NCI-H128 (cell line): ENCODE data around the gene TCF23.

Experiments used
- DNase-seq: peaks from one replicate; lab custom pipeline; 2025; ENCODE audit not compliant: unreplicated experiment; lab: John Stamatoyannopoulos, UW

The TCF23 gene

DNA sequence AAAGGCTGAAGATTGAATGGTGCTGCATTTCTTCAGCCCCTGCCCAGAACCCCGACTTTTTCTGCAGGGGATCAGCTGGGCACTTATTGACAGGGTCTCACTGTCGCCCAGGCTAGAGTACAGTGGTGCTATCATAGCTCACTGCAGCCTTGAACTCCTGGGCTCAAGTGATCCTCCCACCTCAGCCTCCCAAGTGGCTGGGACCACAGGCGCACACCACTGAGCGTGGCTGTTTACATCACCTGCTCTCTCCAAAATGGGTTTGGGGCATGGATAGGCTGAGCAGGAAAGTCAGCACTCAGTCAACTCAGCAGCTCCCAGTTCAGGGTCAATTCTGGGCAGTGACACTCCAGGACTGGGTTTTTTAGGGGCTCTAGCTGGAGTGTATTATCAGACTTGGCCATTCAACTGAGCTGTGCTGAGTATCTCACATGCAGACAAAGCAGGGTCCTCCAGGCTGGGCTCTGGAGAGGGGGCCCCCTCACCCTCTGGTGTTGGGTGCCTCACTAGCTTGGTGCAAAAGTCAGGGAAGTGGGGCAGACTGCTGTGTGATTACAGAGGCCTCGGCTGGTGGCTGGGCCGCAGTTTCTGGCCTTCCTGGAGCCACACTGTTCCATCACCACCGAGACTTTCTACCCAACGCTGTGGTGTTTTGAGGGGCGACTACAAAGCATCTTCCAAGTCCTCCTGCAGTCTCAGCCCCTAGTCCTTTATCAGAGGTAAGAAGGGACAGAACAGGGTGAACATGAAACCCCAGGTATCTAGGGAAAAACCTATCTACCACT is 20.7 kb upstream of the TCF23 start:
- DNase-seq = no peak

DNA sequence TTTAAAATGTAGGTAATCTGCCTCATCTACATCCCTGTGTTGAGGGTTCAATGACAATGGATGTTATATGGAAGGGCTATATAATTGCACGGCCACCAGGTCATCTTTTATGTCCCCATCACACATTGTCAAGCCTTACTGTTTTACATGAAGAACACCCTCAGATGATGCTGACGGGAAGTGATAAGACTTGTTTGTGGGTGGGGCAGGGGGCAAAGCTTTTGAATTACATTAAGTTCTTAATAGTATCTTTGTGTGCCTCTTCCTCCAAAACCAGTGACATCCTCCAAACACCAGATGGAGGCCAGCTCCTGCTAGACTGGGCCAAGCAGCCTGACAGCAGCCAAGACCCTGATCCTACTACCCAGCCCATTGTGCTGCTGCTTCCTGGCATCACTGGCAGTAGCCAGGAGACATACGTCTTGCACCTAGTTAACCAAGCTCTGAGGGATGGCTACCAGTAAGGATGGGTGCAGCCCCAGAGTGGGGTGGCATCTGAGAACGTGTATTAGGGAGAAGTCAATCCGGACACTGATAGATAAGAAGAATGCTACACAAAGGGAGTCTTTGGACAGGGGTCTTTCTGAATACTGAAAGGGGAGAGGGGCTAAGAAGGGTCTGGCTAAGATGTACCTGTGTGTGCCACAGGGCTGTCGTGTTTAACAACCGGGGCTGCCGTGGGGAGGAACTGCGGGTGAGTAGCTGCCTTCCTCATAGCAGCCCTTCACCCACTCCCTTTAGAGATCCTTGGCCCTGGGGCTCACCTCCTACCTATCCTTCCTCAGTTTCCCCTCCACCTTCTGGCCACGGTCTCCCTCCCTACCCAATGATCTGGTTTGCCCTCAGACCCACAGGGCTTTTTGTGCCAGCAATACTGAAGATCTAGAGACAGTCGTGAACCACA is 19.9 kb upstream of the TCF23 start:
- no peak for DNase-seq

- DNase-seq = no peak
Observed at GRCh38 chr2:27130396-27130795, 18.4 kb upstream of the TCF23 start.

GRCh38 chr2:27131429-27131828 is 17.4 kb upstream of the TCF23 start:
- no peak for DNase-seq

DNA sequence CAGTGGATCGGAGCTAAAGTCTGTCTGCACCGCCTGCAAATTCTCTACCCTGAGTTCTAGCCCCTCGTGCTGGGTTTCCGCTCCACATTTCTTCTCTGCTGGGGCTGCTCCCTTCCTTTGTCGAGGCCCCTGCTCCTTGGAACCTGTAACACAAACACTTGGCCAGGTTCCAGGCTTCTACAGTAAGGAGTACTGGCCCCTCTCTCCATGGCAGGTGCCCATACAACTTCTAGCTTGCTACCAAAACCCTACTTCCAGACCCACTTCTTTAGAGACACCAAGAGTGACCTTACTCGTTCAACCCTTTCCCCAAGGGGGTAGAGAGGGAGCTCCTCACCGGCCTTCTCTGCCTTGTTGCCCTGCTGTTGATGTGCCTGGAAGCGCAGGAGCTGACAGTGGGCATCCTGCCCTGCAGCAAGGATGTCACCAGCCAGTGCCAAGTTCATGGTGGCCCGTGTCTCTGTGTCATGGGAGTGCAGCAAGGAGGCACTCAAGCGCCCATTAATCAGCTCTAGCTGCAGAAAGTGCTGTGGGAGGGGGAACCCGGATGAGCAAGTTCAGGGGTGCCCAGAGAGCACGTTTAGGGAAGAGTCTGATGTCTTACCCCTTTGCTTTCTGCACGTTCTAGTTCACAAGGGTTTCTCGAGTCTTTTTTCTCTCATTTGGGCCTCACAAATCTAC is 15.5 kb upstream of the TCF23 start:
- DNase-seq = no peak

DNA sequence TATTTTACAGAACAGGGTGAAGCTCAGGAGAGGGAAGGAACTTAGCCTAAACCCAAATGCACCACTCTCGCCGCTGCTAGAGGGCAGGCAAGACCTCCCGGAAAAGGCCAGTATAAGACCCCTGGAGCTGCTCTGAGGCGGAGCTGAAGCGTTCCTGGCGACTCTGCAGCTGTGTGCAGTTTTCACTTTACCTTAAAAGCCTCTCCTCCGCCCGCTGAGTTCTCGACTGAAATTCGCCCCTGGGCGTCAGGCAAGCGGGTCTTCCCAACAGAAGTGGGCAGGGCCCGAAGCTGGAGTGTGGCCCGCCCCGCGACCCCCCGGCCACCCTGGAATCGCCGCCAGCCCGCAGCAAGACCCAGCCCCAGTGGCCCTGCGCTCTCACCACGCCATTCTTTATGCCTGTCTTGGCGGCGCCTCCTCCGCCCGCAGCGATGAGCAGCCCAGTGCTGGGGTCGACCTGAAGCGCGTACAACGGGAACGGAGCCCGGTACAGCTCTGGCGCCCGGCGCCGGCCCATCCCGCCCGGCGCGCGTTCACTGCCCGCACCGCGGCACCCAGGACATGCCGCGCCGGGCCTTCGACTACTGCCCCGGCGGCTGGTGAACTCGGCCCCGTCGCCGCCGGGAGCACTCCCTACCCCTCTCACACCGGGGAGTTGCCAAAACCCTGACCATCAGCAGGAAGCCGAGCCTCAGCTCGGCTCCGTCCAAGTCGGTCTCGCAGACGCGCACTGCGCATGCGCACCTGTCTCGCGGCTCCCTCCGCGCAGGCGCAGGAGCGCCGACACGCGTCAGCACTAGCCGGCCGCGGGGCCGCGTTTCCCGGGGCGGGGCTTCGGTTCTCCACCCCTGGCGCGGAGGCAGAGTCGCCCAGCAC is 14.7 kb upstream of the TCF23 start, which contains the start of gene PREB:
Gene PREB, minus strand, starts transcription at position 732 of the 876 bp plus-strand sequence. Its CDS starts 215 bp downstream, at position 517.
- peak; percentile 92 for DNase-seq

DNA sequence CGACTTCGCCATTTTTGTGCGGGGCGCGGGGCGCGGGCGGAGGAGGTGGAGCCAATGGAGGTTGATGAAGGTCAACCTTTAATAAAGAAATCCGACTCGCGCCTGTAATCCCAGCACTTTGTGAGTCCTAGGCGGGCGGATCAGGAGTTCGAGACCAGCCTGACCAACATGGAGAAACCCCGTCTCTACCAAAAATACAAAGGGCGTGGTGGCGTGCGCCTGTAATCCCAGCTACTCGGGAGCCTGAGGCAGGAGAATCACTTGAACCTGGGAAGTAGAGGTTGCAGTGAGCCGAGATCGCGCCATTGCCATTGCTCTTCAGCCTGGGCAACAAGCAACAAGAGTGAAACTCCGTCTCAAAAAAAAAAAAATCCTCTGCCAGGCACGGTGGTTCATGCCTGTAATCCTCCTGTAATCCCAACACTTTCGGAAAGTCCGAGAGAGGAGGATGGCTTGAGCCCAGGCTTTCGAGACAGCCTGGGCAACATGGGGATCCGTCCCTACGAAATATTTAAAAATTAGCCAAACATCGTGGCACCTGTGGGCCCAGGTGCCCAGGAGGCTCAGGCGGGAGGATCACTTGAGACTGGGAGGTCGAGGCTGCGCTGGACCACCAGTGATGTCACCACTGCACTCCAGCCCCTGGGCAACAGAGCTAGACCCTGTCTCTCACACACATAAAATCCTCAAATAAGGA is 13.9 kb upstream of the TCF23 start:
- DNase-seq = no peak

GRCh38 chr2:27135478-27135955 is 13.3 kb upstream of the TCF23 start:
- DNase-seq = no peak

DNA sequence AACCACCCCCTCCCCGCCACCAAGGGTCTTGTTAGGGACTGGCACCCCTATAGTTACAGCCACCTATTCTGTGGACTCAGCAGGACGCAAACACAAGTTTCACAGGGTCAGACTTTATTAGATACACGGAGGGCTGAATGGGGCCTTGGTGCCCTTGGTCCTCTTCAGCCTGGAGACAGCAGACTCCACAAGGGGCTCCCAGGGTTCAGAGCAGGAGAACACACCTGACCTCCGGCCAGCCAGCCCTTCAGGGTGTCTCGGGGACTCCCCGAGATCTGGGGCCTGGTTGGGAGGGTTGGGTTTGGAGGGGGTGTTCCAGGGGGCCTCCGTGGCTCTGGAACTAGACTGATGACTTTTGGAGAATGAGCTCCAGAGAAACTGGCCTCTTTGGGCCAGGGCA is 12.1 kb upstream of the TCF23 start:
- DNase-seq = no peak

- DNase-seq = no peak
Observed at GRCh38 chr2:27137322-27137935, 11.4 kb upstream of the TCF23 start.

GRCh38 chr2:27138111-27138510 is 10.7 kb upstream of the TCF23 start:
- no peak for DNase-seq

GRCh38 chr2:27139310-27139709 is 9.5 kb upstream of the TCF23 start, which contains the start of gene PRR30:
Gene PRR30, minus strand, starts transcription at chr2:27139410. Its CDS starts 1,081 bp downstream, at chr2:27138329.
- no peak for DNase-seq

DNA sequence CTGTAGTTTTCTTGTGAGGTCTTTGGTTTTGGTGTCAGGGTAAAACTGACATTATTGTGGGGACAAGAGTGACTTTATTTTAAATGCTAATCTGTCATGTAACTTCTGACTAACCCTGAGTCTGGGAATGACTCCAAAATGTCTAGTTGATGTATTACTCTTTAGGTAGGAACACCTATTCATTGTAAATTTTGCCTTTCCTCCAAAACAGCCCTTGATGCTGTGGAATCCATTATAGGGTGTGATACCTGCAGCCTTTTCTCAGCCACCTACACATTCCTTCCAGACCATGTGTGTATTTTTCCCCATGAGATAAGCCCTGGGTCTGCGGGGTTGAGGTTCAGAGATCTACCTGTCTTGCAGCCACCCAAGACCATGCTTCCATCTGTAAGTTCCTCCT is 5.5 kb upstream of the TCF23 start:
- DNase-seq = no peak

GRCh38 chr2:27145682-27146081 is 3.1 kb upstream of the TCF23 start:
- DNase-seq = no peak

DNA sequence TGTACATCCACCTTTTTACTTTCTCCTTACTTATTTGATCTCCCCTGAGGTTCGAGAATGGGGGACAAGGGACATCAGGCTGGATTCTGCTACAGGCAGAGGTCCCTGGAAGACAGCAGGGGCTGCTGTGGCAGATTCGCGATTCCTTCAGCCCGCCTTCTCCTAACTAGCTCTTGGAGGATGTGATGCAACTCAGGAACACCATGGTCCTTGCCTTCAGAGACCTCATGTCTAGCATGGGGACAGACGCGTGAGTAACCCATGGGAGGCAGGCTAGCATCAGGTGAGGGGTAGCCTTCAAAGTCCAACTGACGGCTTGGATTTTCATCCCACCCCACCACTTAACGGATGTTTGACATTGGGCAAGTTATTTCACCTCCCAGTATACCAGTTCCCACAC is 869 bp upstream of the TCF23 start:
- no peak for DNase-seq

DNA sequence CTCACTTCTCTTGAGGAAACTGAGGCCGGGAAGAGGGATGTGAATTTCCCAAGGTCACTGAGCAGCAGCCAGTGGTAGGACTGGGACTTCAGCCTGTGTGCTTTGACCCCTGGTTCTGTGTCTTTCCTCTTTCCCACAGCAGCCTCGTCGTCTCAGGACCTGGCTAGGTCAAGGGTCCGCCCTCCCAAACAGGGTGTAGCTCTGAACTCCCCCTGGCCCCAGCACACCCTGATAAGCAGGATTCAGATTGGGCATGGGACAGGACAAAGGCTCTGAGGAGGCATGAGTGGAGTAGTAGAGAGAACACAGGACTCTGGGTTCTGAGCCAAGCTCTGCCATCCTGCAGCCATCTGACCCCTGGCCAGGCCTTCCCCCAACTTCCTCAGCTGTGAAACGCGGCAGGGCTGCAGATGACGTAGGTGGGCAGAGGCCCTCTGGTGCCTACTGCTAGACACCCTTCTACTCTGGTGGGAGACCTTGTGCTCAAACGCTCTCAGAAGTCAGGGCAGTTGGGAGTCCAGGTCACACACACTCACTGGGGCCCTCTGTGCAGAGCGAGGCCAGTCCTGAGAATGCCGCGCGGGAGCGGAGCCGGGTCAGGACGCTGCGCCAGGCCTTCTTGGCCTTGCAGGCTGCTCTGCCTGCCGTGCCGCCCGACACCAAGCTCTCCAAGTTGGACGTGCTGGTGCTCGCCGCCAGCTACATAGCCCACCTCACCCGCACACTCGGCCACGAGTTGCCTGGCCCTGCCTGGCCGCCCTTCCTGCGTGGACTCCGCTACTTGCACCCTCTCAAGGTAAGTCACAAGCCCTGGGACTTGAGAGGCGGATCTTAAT is 984 bp downstream of the TCF23 start:
- no peak for DNase-seq

DNA sequence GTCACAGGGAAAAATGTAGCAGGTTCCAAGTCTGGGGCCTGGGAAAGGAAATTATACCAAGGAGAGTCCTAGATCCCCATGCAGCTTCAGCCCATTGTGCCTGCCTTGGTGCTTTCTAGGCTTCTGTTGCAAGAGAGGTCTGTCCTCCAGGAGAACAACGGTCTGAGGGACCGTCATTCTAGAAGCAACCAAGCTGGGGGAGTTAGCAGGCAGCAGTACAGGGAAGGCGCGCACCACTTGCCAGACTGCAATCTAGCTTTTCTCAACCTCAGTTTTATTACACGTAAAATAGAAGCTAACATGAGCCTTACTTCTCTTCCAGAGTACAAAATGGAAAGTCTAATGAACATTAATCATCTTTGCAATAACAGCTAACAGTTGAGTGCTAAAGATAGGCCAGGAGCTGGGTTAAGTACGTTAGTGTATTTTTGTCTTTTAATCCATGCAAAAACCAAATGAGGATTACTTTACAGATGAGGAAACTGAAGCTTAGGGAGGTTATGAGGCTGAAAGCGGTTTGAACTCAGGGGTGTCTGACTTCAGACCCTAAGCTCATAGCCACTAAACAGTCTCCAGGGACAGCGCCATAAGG is 1.9 kb downstream of the TCF23 start:
- DNase-seq = no peak
